GM21717 (cell line): Measurements from ENCODE around the gene PGBD5.
A peak's percentile ranks its signal among the peaks of the same experiment; 100 is the strongest.
"Not testable (repeated sequence)": the region's sequence is repeated elsewhere in the genome, so short reads cannot be mapped to it uniquely, and the experiment has no call there.

Experiments
- ATAC-seq: cut with Tn5 transposase; IDR thresholded peaks from one replicate; pipeline ENCODE4 v1.9.1; 2021; ENCODE audit warnings: mild to moderate bottlenecking, moderate library complexity; ENCODE audit not compliant: unreplicated experiment

PGBD5 gene, protein sequence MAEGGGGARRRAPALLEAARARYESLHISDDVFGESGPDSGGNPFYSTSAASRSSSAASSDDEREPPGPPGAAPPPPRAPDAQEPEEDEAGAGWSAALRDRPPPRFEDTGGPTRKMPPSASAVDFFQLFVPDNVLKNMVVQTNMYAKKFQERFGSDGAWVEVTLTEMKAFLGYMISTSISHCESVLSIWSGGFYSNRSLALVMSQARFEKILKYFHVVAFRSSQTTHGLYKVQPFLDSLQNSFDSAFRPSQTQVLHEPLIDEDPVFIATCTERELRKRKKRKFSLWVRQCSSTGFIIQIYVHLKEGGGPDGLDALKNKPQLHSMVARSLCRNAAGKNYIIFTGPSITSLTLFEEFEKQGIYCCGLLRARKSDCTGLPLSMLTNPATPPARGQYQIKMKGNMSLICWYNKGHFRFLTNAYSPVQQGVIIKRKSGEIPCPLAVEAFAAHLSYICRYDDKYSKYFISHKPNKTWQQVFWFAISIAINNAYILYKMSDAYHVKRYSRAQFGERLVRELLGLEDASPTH

GRCh38 chr1:230426246-230427093, at the start of gene PGBD5:
Gene PGBD5 (minus strand): TSS chr1:230426332. CDS start chr1:230425928, 404 bp downstream.
- ATAC-seq, result peak; percentile 78

DNA sequence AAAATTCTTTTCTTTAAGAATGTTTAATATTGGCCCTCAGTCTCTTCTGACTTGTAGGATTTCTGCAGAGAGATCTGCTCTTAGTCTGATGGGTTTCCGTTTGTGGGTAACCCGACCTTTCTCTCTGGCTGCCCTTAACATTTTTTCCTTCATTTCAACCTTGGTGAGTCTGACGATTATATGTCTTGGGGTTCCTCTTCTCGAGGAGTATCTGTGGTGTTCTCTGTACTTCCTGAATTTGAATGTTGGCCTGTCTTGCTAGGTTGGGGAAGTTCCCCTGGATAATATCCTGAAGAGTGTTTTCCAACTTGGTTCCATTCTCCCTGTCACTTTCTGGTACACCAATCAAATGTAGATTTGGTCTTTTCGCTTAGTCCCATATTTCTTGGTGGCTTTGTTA, 48.8 kb upstream of the PGBD5 start:
- not testable (repeated sequence) for ATAC-seq

GRCh38 chr1:230470750-230471149, 44.6 kb upstream of the PGBD5 start:
- not testable (repeated sequence) for ATAC-seq

DNA sequence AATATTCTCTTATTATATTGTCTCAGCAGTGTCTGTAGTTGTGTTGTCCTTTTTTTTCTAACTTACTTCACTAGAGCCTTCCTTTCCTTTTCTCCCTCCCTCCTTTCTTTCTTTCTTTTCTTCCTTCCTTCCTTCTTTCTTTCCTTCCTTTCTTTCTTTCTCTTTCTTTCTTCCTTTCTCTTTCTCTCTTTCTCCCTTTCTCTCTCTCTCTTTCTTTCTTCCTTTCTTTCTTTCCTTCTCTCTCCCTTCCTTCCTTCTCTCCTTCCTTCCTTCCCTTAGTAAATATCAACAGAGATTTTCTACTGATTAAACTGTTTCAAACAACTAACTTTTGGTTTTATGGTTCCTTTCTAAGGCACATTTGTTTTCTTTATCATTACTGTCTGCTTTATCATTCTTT, 43.1 kb upstream of the PGBD5 start:
- ATAC-seq, result no peak

GRCh38 chr1:230465691-230466090, 39.6 kb upstream of the PGBD5 start:
- no peak for ATAC-seq

GRCh38 chr1:230464671-230465070, 38.5 kb upstream of the PGBD5 start:
- no peak for ATAC-seq

DNA sequence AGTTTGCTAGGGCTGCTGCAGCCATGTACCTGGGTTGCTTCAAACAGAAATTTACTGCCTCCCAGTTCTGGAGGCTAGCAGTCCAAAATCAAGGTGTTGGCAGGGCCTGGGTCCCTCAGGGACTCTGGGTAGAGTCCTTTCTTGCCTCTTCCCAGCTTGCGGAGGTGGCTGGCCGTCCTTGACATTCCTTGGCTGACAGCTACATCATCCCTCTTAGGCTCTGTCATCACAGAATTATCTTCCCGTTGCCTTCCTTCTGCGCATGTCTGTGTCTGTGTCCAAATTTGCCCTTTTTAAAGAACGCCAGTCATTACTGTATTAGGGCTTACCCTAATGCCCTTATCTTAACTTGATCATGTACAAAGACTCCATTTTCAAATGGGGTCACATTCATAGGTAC, 37.6 kb upstream of the PGBD5 start:
- ATAC-seq, result no peak

DNA sequence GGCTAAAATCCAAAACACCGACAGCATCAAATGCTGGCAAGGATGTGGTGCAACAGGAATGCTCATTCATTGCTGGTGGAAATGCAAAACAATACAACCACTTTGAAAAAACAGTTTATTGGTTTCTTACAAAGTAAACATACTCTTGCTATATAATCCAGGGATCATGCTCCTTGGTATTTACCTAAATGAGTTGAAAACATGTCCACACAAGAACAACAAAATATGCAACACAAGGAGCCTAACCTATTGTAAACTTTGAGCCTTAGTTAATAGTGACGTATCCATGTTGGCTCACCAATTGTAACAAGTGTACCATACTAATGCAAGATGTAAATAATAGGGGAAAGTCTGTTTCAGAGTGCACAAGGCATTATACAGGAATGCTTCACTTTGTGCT, 37.2 kb upstream of the PGBD5 start:
- ATAC-seq, result no peak

- no peak for ATAC-seq
Observed at GRCh38 chr1:230459465-230459864, 33.3 kb upstream of the PGBD5 start.

DNA sequence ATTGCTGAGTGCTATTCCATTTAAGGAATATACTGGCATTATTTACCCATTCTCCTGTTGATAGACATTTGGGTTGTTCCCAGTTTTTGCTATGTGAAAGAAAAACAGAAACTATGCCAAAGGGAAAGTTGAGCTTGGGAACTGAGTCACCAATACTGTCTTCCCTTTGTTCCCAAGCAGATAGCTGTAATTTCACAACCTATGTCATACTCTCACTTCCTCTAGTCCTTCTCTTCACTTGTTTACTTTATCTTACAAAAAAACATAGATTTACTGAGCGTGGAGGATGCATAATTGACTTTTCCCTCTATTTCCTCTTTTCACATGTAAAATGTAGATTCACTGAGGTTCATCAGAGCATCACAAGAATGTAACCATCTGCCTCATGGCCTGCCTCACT, 32.4 kb upstream of the PGBD5 start:
- ATAC-seq, result no peak

- no peak for ATAC-seq
Observed at GRCh38 chr1:230456478-230456877, 30.3 kb upstream of the PGBD5 start.

GRCh38 chr1:230455291-230455690, 29.2 kb upstream of the PGBD5 start:
- ATAC-seq, result no peak

DNA sequence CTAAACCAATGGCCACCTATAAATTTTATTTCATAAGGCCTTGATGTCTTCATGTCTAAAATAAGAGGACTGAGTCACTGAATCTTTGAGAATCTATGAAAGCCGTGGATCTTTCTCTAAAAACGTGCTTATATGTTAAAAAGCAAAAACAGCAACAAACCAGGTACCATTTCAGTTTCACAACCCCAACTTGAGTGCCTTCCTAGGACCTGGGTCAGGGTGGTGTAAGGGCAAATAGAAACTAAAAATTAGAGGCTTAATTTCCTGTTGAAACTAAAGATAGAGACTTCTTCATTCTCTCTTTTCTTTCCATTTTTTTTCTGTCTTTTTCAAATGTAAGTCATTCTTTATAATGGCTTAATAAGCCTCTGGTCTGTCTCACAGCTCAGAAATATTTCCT, 27.2 kb upstream of the PGBD5 start:
- no peak for ATAC-seq

GRCh38 chr1:230441183-230442029, 15.3 kb upstream of the PGBD5 start:
- ATAC-seq, result no peak

DNA sequence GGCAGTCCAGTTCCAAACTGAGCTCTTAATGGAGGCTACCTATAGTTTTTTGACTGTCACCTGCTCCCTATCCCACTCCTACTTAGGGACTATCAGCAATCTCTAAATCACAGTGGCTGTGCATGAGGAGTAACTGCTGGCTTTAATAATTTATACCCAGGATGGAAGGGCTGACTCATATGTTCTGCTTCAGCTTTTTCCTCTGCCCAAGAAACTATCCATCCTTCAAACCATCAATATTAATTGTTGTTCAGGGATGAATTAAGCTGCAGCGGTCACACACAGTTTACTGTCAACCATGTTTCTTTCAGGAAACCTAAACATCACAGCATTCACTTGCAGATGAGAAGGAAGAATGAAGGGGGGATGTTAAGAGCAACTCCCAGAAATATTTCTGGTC, 9.0 kb upstream of the PGBD5 start:
- no peak for ATAC-seq

- ATAC-seq, result no peak
Observed at GRCh38 chr1:230431527-230431926, 5.4 kb upstream of the PGBD5 start.

- ATAC-seq, result no peak
Observed at GRCh38 chr1:230430499-230430898, 4.4 kb upstream of the PGBD5 start.

DNA sequence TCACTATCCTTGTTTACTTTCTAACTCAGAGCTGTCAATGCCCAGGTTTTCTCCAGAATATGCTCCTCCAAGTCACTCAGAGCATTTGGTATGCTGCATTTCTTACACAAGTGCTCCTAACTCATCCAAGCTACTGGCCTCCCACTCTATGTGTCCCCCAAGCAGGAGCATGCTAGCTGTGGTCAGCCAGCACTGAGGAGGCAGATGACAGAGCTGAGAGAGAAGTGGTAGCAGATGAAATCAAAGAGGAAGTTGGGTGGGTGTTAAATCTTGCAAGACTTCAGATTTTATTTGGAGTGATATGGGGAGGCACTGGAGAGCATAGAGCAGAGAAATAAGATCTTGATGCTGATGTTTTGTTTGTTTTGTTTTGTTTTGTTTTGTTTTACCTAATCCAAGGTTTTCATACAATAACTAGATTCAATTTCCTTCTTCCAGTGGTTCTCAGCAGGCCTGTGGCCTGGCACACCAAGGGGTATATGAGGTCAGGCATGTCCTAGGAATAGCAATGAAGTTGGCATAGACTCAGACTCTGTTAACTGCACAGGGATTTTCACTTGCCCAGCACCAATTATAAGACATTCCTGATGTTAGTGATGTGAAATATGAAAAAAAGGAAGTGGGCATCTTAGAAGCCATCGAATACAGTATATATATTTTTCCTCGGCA, 3.1 kb upstream of the PGBD5 start:
- no peak for ATAC-seq

- no peak for ATAC-seq
Observed at GRCh38 chr1:230427981-230428380, 1.8 kb upstream of the PGBD5 start.

GRCh38 chr1:230427094-230427876, 1.2 kb upstream of the PGBD5 start:
- no peak for ATAC-seq
